DMS 273 treated with DMSO at 0.1 percent for 48 hours (cell line): Measurements from ENCODE around the gene OSER1.

Source experiments
- DNase-seq: peaks from one replicate; lab custom pipeline; 2025; lab: John Stamatoyannopoulos, UW

Gene OSER1

GRCh38 chr20:44224637-44225036, 14.1 kb upstream of the OSER1 start:
- no peak for DNase-seq

GRCh38 chr20:44223721-44224120, 13.2 kb upstream of the OSER1 start:
- DNase-seq, result no peak

- DNase-seq, result no peak
These were observed 12.2 kb upstream of the OSER1 start for GRCh38 chr20:44222633-44223368.

- DNase-seq, result no peak
These were observed 11.5 kb upstream of the OSER1 start for GRCh38 chr20:44222027-44222426.

- no peak for DNase-seq
These were observed 10.9 kb upstream of the OSER1 start for GRCh38 chr20:44221368-44221954.

GRCh38 chr20:44219791-44220190, 9.2 kb upstream of the OSER1 start:
- no peak for DNase-seq

- DNase-seq, result no peak
These were observed 8.7 kb upstream of the OSER1 start for GRCh38 chr20:44219170-44219730.

- no peak for DNase-seq
These were observed 7.9 kb upstream of the OSER1 start for GRCh38 chr20:44218446-44218845.

- DNase-seq, result peak; percentile 31
These were observed 6.9 kb upstream of the OSER1 start for GRCh38 chr20:44217342-44218092.

GRCh38 chr20:44215125-44215524, 4.6 kb upstream of the OSER1 start:
- DNase-seq, result no peak

- no peak for DNase-seq
These were observed 2.2 kb upstream of the OSER1 start for GRCh38 chr20:44212792-44213191.

GRCh38 chr20:44211177-44212039, 837 bp upstream of the OSER1 start:
- no peak for DNase-seq

GRCh38 chr20:44209686-44210405, 725 bp downstream of the OSER1 start:
- no peak for DNase-seq

GRCh38 chr20:44208770-44209169, 1.8 kb downstream of the OSER1 start:
- no peak for DNase-seq

GRCh38 chr20:44208165-44208564, 2.4 kb downstream of the OSER1 start:
- DNase-seq, result no peak

GRCh38 chr20:44207126-44207723, 3.3 kb downstream of the OSER1 start:
- no peak for DNase-seq

- no peak for DNase-seq
These were observed 4.4 kb downstream of the OSER1 start for GRCh38 chr20:44206132-44206531.

- DNase-seq, result no peak
These were observed 5.7 kb downstream of the OSER1 start for GRCh38 chr20:44204832-44205215.

GRCh38 chr20:44204156-44204831, 6.3 kb downstream of the OSER1 start:
- no peak for DNase-seq

GRCh38 chr20:44203161-44203560, 7.4 kb downstream of the OSER1 start:
- no peak for DNase-seq
